ENCODE measurements around the gene C5orf34.
"Not testable (repeated sequence)": the region's sequence is repeated elsewhere in the genome, so short reads cannot be mapped to it uniquely, and the experiment has no call there.

C5orf34 gene

GRCh38 chr5:43469671-43470391 is 45.1 kb downstream of the C5orf34 start:
- H3K9ac ChIP-seq (ENCODE audit: low read length), result no peak overlapping the region
- no peaks in the 10 kb centered on the region for H3K4me1 ChIP-seq (ENCODE audit: low read length)
- H3K27ac ChIP-seq (ENCODE audit: low read length), result no peak overlapping the region
- DNase-seq, result no peak
- no peaks in the 10 kb centered on the region for H3K9me2 ChIP-seq (replicated peaks; ENCODE audit: insufficient read depth, low read length)
- no peak overlapping the region for H3K4me3 ChIP-seq (ENCODE audit: low read length)
- no peaks in the 10 kb centered on the region for H3K27me3 ChIP-seq (replicated peaks; ENCODE audit: insufficient read depth, low read length)
- no peaks in the 10 kb centered on the region for H3K9me3 ChIP-seq (replicated peaks; ENCODE audit: insufficient read depth, low read length)
- no peaks in the 10 kb centered on the region for H3F3A ChIP-seq (ENCODE audit: insufficient read depth, low read length)
- H3K4me2 ChIP-seq (ENCODE audit: low read depth, low read length), result no peak overlapping the region
- no peaks in the 10 kb centered on the region for H3K79me2 ChIP-seq (ENCODE audit: low read length)
- H3K36me3 ChIP-seq (replicated peaks; ENCODE audit: insufficient read depth, low read length), result no peaks in the 10 kb centered on the region
- TF ChIP-seq CTCF (IDR thresholded peaks at IDR 0.05; ENCODE audit: low read length), result no peak
- no peak for TF ChIP-seq EZH2phosphoT487 (IDR thresholded peaks at IDR 0.05; ENCODE audit: low read length)
- TF ChIP-seq EZH2 (optimal IDR thresholded peaks at IDR 0.05; ENCODE audit: low read depth, low read length), result no peak
- H2AFZ ChIP-seq (ENCODE audit: low read length), result no peak overlapping the region
- H4K20me1 ChIP-seq (ENCODE audit: insufficient read depth, low read length), result no peaks in the 10 kb centered on the region

GRCh38 chr5:43467100-43467499 is 47.8 kb downstream of the C5orf34 start:
- no peak overlapping the region for H3K9ac ChIP-seq (ENCODE audit: low read length)

GRCh38 chr5:43465455-43465854 is 49.5 kb downstream of the C5orf34 start:
- not testable (repeated sequence) for H3K9ac ChIP-seq (ENCODE audit: low read length); H3F3A ChIP-seq (ENCODE audit: insufficient read depth, low read length); DNase-seq; H3K4me3 ChIP-seq (ENCODE audit: low read length); H3K4me2 ChIP-seq (ENCODE audit: low read depth, low read length); H3K27ac ChIP-seq (ENCODE audit: low read length); H3K27me3 ChIP-seq (replicated peaks; ENCODE audit: insufficient read depth, low read length); H3K79me2 ChIP-seq (ENCODE audit: low read length); H3K36me3 ChIP-seq (replicated peaks; ENCODE audit: insufficient read depth, low read length); H4K20me1 ChIP-seq (ENCODE audit: insufficient read depth, low read length); H3K9me2 ChIP-seq (replicated peaks; ENCODE audit: insufficient read depth, low read length); H3K4me1 ChIP-seq (ENCODE audit: low read length); H2AFZ ChIP-seq (ENCODE audit: low read length); H3K9me3 ChIP-seq (replicated peaks; ENCODE audit: insufficient read depth, low read length)

More at GRCh38 chr5:43467100-43467499, 47.8 kb downstream of the C5orf34 start:
- Histone ChIP-seq H3K9me3 (replicated peaks; ENCODE audit: insufficient read depth, low read length) (no peaks in the 10 kb centered on the region), H3K4me3 (ENCODE audit: low read length) (no peak overlapping the region), H3K36me3 (replicated peaks; ENCODE audit: insufficient read depth, low read length) (no peaks in the 10 kb centered on the region), H2AFZ (ENCODE audit: low read length) (no peak overlapping the region), H3K9me2 (replicated peaks; ENCODE audit: insufficient read depth, low read length) (no peaks in the 10 kb centered on the region), H3K27me3 (replicated peaks; ENCODE audit: insufficient read depth, low read length) (no peaks in the 10 kb centered on the region), H4K20me1 (ENCODE audit: insufficient read depth, low read length) (no peaks in the 10 kb centered on the region), H3K79me2 (ENCODE audit: low read length) (no peaks in the 10 kb centered on the region), H3K4me1 (ENCODE audit: low read length) (no peaks in the 10 kb centered on the region), H3F3A (ENCODE audit: insufficient read depth, low read length) (no peaks in the 10 kb centered on the region), H3K4me2 (ENCODE audit: low read depth, low read length) (no peak overlapping the region), H3K27ac (ENCODE audit: low read length) (no peak overlapping the region)
- DNase-seq, result no peak
- TF ChIP-seq EZH2 (optimal IDR thresholded peaks at IDR 0.05; ENCODE audit: low read depth, low read length) (no peak), EZH2phosphoT487 (IDR thresholded peaks at IDR 0.05; ENCODE audit: low read length) (no peak), CTCF (IDR thresholded peaks at IDR 0.05; ENCODE audit: low read length) (no peak)

GRCh38 chr5:43461066-43461465 is 53.9 kb downstream of the C5orf34 start:
- no peak for TF ChIP-seq EZH2 (optimal IDR thresholded peaks at IDR 0.05; ENCODE audit: low read depth, low read length)
- TF ChIP-seq CTCF (IDR thresholded peaks at IDR 0.05; ENCODE audit: low read length), result no peak
- no peak for TF ChIP-seq EZH2phosphoT487 (IDR thresholded peaks at IDR 0.05; ENCODE audit: low read length)
- Histone ChIP-seq H3K36me3 (replicated peaks; ENCODE audit: insufficient read depth, low read length) (no peaks in the 10 kb centered on the region), H3K27ac (ENCODE audit: low read length) (no peak overlapping the region), H3K9me2 (replicated peaks; ENCODE audit: insufficient read depth, low read length) (no peaks in the 10 kb centered on the region), H3K9me3 (replicated peaks; ENCODE audit: insufficient read depth, low read length) (no peaks in the 10 kb centered on the region), H3K4me2 (ENCODE audit: low read depth, low read length) (no peak overlapping the region), H3K27me3 (replicated peaks; ENCODE audit: insufficient read depth, low read length) (no peaks in the 10 kb centered on the region), H3F3A (ENCODE audit: insufficient read depth, low read length) (no peaks in the 10 kb centered on the region), H4K20me1 (ENCODE audit: insufficient read depth, low read length) (no peaks in the 10 kb centered on the region), H3K9ac (ENCODE audit: low read length) (no peak overlapping the region), H2AFZ (ENCODE audit: low read length) (no peak overlapping the region), H3K4me1 (ENCODE audit: low read length) (no peaks in the 10 kb centered on the region), H3K4me3 (ENCODE audit: low read length) (no peak overlapping the region), H3K79me2 (ENCODE audit: low read length) (no peaks in the 10 kb centered on the region)
- DNase-seq, result no peak
